Measurements from ENCODE around the gene TMEM205.
"Not testable (repeated sequence)": the region's sequence is repeated elsewhere in the genome, so short reads cannot be mapped to it uniquely, and the experiment has no call there.

Gene TMEM205

DNA sequence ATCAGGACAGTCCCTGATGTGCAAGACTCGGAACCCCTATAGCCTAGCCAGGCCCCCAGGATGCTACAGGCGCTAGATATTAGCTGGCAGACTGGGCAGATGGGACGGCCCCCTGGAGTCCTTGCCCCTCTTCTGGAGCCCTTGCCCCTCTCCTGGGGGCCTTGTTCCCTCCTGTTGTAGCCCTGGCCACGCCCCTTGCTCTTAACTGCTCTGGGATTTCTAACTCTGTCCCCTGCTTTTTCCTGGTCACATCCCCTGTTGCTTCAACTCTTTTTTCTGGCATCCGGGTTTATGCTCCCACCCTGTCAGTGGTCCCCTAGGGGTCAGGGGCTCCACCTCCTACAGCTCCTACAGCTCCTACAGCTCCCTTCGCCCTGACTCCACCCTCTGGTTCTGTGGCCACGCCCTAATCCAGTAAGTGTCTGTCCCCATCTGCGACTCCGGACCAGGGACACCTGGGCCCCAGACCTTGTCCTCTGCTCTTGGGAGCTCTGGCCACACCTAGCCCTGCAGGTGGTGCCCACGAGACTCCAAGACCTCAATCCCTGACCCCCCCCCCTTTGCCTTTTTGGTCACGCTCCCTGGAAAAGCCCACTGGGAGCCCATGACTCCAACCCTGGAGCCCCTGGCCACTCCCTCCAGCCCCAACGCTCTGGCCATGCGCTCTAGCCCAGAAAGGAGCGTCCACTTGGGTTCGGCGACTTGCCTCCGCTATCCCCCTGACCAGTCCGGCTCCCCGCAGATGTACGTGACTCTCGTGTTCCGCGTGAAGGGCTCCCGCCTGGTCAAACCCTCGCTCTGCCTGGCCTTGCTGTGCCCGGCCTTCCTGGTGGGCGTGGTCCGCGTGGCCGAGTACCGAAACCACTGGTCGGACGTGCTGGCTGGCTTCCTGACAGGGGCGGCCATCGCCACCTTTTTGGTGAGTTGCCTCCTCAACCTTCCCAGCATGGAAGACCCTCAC is 16.0 kb upstream of the TMEM205 start:
- no peak overlapping the region for H3K4me3 Mint-ChIP-seq
- CTCF ChIA-PET, result no interaction called here
- H3K9me3 Mint-ChIP-seq, result no peaks in the 10 kb centered on the region
- no peaks in the 10 kb centered on the region for H3K36me3 Mint-ChIP-seq
- no peaks in the 10 kb centered on the region for H3K4me1 Mint-ChIP-seq
- H3K27me3 Mint-ChIP-seq, result peaks cover 15% of the 10 kb centered on the region
- DNase-seq, result no peak
- no peak overlapping the region for H3K27ac Mint-ChIP-seq

- CTCF ChIA-PET, result no interaction called here
- H3K27me3 Mint-ChIP-seq, result peaks cover 24% of the 10 kb centered on the region
- H3K36me3 Mint-ChIP-seq, result no peaks in the 10 kb centered on the region
- H3K9me3 Mint-ChIP-seq, result no peaks in the 10 kb centered on the region
- no peak overlapping the region for H3K27ac Mint-ChIP-seq
- no peaks in the 10 kb centered on the region for H3K4me1 Mint-ChIP-seq
- no peak for DNase-seq
- H3K4me3 Mint-ChIP-seq, result no peak overlapping the region
Measured at GRCh38 chr19:11361037-11361770, 15.1 kb upstream of the TMEM205 start.

DNA sequence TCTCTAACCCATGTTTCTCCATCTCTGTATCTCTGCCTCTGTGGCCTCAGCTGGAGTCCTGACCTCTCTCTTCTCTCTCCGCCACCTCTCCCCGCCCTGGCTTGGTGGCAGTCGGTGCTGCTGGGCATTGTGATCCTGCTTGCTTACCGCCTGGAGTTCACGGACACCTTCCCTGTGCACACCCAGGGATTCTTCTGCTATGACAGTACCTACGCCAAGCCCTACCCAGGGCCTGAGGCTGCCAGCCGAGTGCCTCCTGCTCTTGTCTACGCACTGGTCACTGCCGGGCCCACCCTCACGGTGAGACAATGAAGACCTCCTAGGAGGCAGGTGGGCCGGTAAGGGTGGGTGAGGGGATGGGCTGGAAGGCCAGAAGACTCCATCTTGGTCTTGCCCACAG is 13.4 kb upstream of the TMEM205 start:
- no peaks in the 10 kb centered on the region for H3K9me3 Mint-ChIP-seq
- no peaks in the 10 kb centered on the region for H3K36me3 Mint-ChIP-seq
- peaks cover 6% of the 10 kb centered on the region for H3K4me1 Mint-ChIP-seq
- DNase-seq, result no peak
- no peak overlapping the region for H3K27ac Mint-ChIP-seq
- no peak overlapping the region for H3K4me3 Mint-ChIP-seq
- CTCF ChIA-PET, result no interaction called here
- peaks cover 41% of the 10 kb centered on the region for H3K27me3 Mint-ChIP-seq

- Mint-ChIP-seq H3K27me3 (peaks cover 54% of the 10 kb centered on the region), H3K9me3 (no peaks in the 10 kb centered on the region), H3K36me3 (no peaks in the 10 kb centered on the region), H3K4me3 (no peak overlapping the region), H3K4me1 (peaks cover 7% of the 10 kb centered on the region), H3K27ac (no peak overlapping the region)
- DNase-seq, result no peak
- CTCF ChIA-PET, result no interaction called here
Measured at GRCh38 chr19:11356676-11357550, 10.8 kb upstream of the TMEM205 start.

DNA sequence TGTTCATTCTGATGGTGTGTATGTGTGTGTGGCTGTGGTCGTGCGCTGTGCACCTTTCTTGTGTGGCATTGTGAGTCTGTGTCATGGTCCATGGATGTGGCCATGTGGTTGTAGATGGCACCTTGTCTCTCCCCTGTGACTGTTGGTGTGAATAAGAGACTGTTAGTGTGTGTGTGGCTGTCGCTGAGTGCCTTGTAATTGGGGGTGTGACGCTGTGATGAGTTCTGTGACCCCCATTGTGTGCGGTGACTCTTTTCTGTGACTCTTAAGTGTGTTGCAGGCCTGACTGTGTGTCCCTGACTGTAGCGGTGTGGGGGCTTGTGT is 10.0 kb upstream of the TMEM205 start:
- peaks cover 7% of the 10 kb centered on the region for H3K4me1 Mint-ChIP-seq
- H3K36me3 Mint-ChIP-seq, result no peaks in the 10 kb centered on the region
- no peak for DNase-seq
- H3K27ac Mint-ChIP-seq, result no peak overlapping the region
- peak overlapping the region; percentile 16 for H3K4me3 Mint-ChIP-seq
- CTCF ChIA-PET, result no interaction called here
- no peaks in the 10 kb centered on the region for H3K9me3 Mint-ChIP-seq
- H3K27me3 Mint-ChIP-seq, result peaks cover 61% of the 10 kb centered on the region

GRCh38 chr19:11355160-11356073 is 9.3 kb upstream of the TMEM205 start, which contains the start of gene PLPPR2:
TSS of gene PLPPR2 (plus strand) at chr19:11355432. CDS start at chr19:11357674, 2,242 bp downstream.
- H3K4me1 Mint-ChIP-seq, result peaks cover 7% of the 10 kb centered on the region
- peaks cover 63% of the 10 kb centered on the region for H3K27me3 Mint-ChIP-seq
- CTCF ChIA-PET, result no interaction called here
- no peaks in the 10 kb centered on the region for H3K9me3 Mint-ChIP-seq
- H3K4me3 Mint-ChIP-seq, result peak within 1 kb of the TSS; percentile 16
- peak; percentile 90 for DNase-seq
- H3K27ac Mint-ChIP-seq, result no peak within 1 kb of the TSS
- no peaks in the 10 kb centered on the region for H3K36me3 Mint-ChIP-seq

- DNase-seq, H3K4me1 Mint-ChIP-seq, H3K4me3 Mint-ChIP-seq, H3K27ac Mint-ChIP-seq, H3K36me3 Mint-ChIP-seq, H3K9me3 Mint-ChIP-seq, CTCF ChIA-PET: not testable (repeated sequence)
- H3K27me3 Mint-ChIP-seq, result peaks cover 61% of the 10 kb centered on the region
Measured at GRCh38 chr19:11354102-11354501, 8.0 kb upstream of the TMEM205 start.

- Mint-ChIP-seq H3K27me3 (peaks cover 21% of the 10 kb centered on the region), H3K4me3 (no peak overlapping the region), H3K36me3 (peaks cover 1% of the 10 kb centered on the region), H3K4me1 (peaks cover 27% of the 10 kb centered on the region), H3K27ac (no peak overlapping the region), H3K9me3 (peaks cover 11% of the 10 kb centered on the region)
- CTCF ChIA-PET, result no interaction called here
- DNase-seq, result no peak
Measured at GRCh38 chr19:11349171-11349570, 3.1 kb upstream of the TMEM205 start.

GRCh38 chr19:11347546-11348039 is 1.5 kb upstream of the TMEM205 start:
- CTCF ChIA-PET, result interaction anchor here (1.1 to 2.1 kb wide), 2 partner anchors 29 to 34 kb away, joined by 3 to 8 read pairs; no protein-coding TSS in a partner anchor
- Mint-ChIP-seq H3K4me3 (peak overlapping the region; percentile 88), H3K9me3 (peaks cover 11% of the 10 kb centered on the region), H3K27me3 (peaks cover 11% of the 10 kb centered on the region), H3K27ac (peak overlapping the region; percentile 39), H3K36me3 (peaks cover 1% of the 10 kb centered on the region), H3K4me1 (peaks cover 27% of the 10 kb centered on the region)
- no peak for DNase-seq

- peaks cover 1% of the 10 kb centered on the region for H3K36me3 Mint-ChIP-seq
- peak overlapping the region; percentile 88 for H3K27ac Mint-ChIP-seq
- DNase-seq, result no peak
- peaks cover 11% of the 10 kb centered on the region for H3K9me3 Mint-ChIP-seq
- CTCF ChIA-PET, result interaction anchor here (1.1 kb wide), 1 partner anchor 33 kb away, joined by 3 read pairs; no protein-coding TSS in a partner anchor
- H3K4me3 Mint-ChIP-seq, result peak overlapping the region; percentile 88
- no peaks in the 10 kb centered on the region for H3K27me3 Mint-ChIP-seq
- peaks cover 27% of the 10 kb centered on the region for H3K4me1 Mint-ChIP-seq
Measured at GRCh38 chr19:11345122-11345803, 805 bp downstream of the TMEM205 start.

DNA sequence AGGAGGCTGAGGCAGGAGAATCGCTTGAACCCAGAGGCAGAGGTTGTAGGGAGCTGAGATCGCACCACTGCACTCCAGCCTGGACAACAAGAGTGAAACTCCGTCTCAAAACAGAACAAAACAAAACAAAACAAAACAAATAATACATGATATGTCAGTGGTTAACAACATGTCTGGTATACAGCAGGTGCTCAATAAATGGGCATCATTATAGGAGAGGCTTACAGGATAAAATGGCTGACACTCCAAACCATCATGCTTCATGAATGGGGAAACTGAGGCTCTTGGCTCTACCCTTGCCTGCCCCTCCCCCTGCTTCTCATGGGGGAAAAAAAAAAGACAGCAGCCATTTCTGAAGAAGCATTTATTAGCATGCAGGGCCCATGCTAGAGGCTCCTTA is 3.6 kb downstream of the TMEM205 start:
- Mint-ChIP-seq H3K27me3 (peaks cover 7% of the 10 kb centered on the region), H3K27ac (no peak overlapping the region), H3K4me3 (no peak overlapping the region), H3K9me3 (no peaks in the 10 kb centered on the region), H3K4me1 (peaks cover 47% of the 10 kb centered on the region), H3K36me3 (peaks cover 1% of the 10 kb centered on the region)
- DNase-seq, result no peak
- CTCF ChIA-PET, result no interaction called here

DNA sequence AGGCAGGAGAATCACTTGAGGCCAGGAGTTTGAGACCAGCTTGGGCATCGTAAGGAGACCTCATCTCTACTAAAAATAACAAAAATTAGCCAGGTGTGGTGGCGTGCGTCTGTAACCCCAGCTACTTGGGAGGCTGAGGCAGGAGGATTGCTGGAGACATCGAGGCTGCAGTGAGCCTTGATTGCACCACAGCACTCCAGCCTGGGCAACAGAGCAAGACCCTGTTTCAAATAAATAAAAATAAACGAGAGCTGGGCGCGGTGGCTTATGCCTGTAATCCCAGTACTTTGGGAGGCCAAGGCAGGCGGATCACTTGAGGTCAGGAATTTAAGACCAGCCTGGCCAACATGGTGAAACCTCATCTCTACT is 6.0 kb downstream of the TMEM205 start:
- H3K4me3 Mint-ChIP-seq, result peak overlapping the region; percentile 70
- H3K36me3 Mint-ChIP-seq, result peaks cover 14% of the 10 kb centered on the region
- not testable (repeated sequence) for H3K27me3 Mint-ChIP-seq, H3K27ac Mint-ChIP-seq, DNase-seq, H3K9me3 Mint-ChIP-seq
- H3K4me1 Mint-ChIP-seq, result peaks cover 31% of the 10 kb centered on the region
- CTCF ChIA-PET, result interaction anchor here (0.8 to 1.2 kb wide), 2 partner anchors 98 to 202 kb away, joined by 3 to 5 read pairs; no protein-coding TSS in a partner anchor

All from activated naive CD4-positive, alpha-beta T cell treated with anti-CD3 and anti-CD28 coated beads, Interleukin-2, amount 10 ng/mL, durations not matched to agents 7 days and 5 days (primary cell).